OCI-M2 (cell line): Measurements from ENCODE around the gene C10orf90.

Experiments used
- DNase-seq: peaks from one replicate; lab custom pipeline; 2025; ENCODE audit not compliant: unreplicated experiment; lab: John Stamatoyannopoulos, UW

C10orf90 gene

GRCh38 chr10:126504761-126505112, 165.8 kb downstream of the C10orf90 start:
- DNase-seq = no peak

- DNase-seq = no peak
These were observed 166.3 kb downstream of the C10orf90 start for GRCh38 chr10:126504063-126504760.

- DNase-seq = no peak
These were observed 167.0 kb downstream of the C10orf90 start for GRCh38 chr10:126503392-126504062.

GRCh38 chr10:126502441-126502840, 168.1 kb downstream of the C10orf90 start:
- no peak for DNase-seq

GRCh38 chr10:126501828-126502227, 168.7 kb downstream of the C10orf90 start:
- no peak for DNase-seq

- no peak for DNase-seq
These were observed 169.6 kb downstream of the C10orf90 start for GRCh38 chr10:126500866-126501265.

GRCh38 chr10:126500185-126500584, 170.3 kb downstream of the C10orf90 start:
- no peak for DNase-seq

GRCh38 chr10:126499744-126500143, 170.7 kb downstream of the C10orf90 start:
- DNase-seq = no peak

GRCh38 chr10:126497672-126498071, 172.8 kb downstream of the C10orf90 start:
- DNase-seq = no peak

- DNase-seq = no peak
These were observed 173.5 kb downstream of the C10orf90 start for GRCh38 chr10:126496771-126497545.

GRCh38 chr10:126491476-126491875, 179.0 kb downstream of the C10orf90 start:
- no peak for DNase-seq

GRCh38 chr10:126481181-126481580, 189.3 kb downstream of the C10orf90 start:
- no peak for DNase-seq

GRCh38 chr10:126480648-126481047, 189.8 kb downstream of the C10orf90 start:
- DNase-seq = no peak

GRCh38 chr10:126479280-126479895, 191.1 kb downstream of the C10orf90 start:
- DNase-seq = no peak

GRCh38 chr10:126478546-126478945, 191.9 kb downstream of the C10orf90 start:
- no peak for DNase-seq

- no peak for DNase-seq
These were observed 194.2 kb downstream of the C10orf90 start for GRCh38 chr10:126476246-126476645.

GRCh38 chr10:126475074-126475691, 195.3 kb downstream of the C10orf90 start:
- no peak for DNase-seq

GRCh38 chr10:126474031-126474430, 196.5 kb downstream of the C10orf90 start:
- DNase-seq = no peak

GRCh38 chr10:126470991-126471390, 199.5 kb downstream of the C10orf90 start:
- DNase-seq = no peak

GRCh38 chr10:126469692-126470091, 200.8 kb downstream of the C10orf90 start:
- DNase-seq = no peak
